K562 (cell line): ENCODE data around the gene DIPK1A. TPM values are rescaled to one million over a fixed set of nuclear protein-coding genes. Genes with fewer than 3 reads are reported as not detected.

Source experiments
- ATF3 ChIP-seq, 2 experiments: fragments of 450-650 bp in 1 of 2; sonication (generic) in 1 of 2; formaldehyde crosslinking in 1 of 2; IDR thresholded peaks in 1 of 2; conservative IDR thresholded peaks in 1 of 2; 2 replicates each; pipeline versions ENCODE4 v1.6.1 to v1.8.1; 2016 to 2023; ENCODE audit warnings: mild to moderate bottlenecking in 2 of 2, moderate library complexity in 2 of 2, inconsistent platforms in 1 of 2, missing genetic modification reagents in 1 of 2
- BHLHE40 ChIP-seq: IDR thresholded peaks from 2 replicates; pipeline ENCODE4 v1.6.1; 2011; ENCODE audit warnings: low read length, improper control_type of control experiment
- ERF ChIP-seq: fragments of 450-650 bp; formaldehyde crosslinking; IDR thresholded peaks from 2 replicates; pipeline ENCODE4 v1.4.0; 2020; ENCODE audit warnings: mild to moderate bottlenecking, mixed read lengths
- EWSR1 ChIP-seq: fragments of 450-650 bp; IDR thresholded peaks from 2 replicates; pipeline ENCODE4 v1.6.1; 2018; ENCODE audit warnings: borderline replicate concordance, mild to moderate bottlenecking, low read depth, moderate library complexity; ENCODE audit not compliant: partially characterized antibody
- HNRNPLL ChIP-seq: fragments of 200-400 bp; formaldehyde crosslinking; IDR thresholded peaks from 2 replicates; pipeline ENCODE4 v1.6.1; 2017; ENCODE audit warnings: low read length, low read depth, mild to moderate bottlenecking; ENCODE audit not compliant: poor library complexity, severe bottlenecking
- MBD1 ChIP-seq: fragments of 250-450 bp; sonication (Bioruptor Pico); IDR thresholded peaks from 2 replicates; pipeline ENCODE4 v1.8.0; 2022; ENCODE audit warnings: inconsistent platforms
- NR2C2 ChIP-seq, 2 experiments: fragments of 200-800 bp in 1 of 2; sonication (Bioruptor generic) in 1 of 2; sonication (generic) in 1 of 2; formaldehyde crosslinking in 1 of 2; IDR thresholded peaks; 2 replicates each; pipeline versions ENCODE4 v1.6.1 to v1.8.0; 2016 to 2022; ENCODE audit warnings: mild to moderate bottlenecking in 1 of 2, missing compliant biosample characterization in 1 of 2, missing genetic modification characterization in 1 of 2, missing genetic modification reagents in 1 of 2
- PREB ChIP-seq: sonication (generic); formaldehyde crosslinking; IDR thresholded peaks from 2 replicates; pipeline ENCODE4 v1.8.1; 2023; ENCODE audit warnings: mild to moderate bottlenecking, missing genetic modification reagents
- SMARCA4 ChIP-seq: fragments of 450-650 bp; IDR thresholded peaks from 2 replicates; pipeline ENCODE4 v1.6.1; 2016
- SUPT5H ChIP-seq: fragments of 450-650 bp; IDR thresholded peaks from 2 replicates; pipeline ENCODE4 v1.6.1; 2016
- TAF7 ChIP-seq: fragments of 450-650 bp; IDR thresholded peaks from 2 replicates; pipeline ENCODE4 v1.6.1; 2016; ENCODE audit warnings: missing genetic modification characterization, missing compliant biosample characterization
- TOE1 ChIP-seq, 2 experiments: fragments of 450-650 bp in 1 of 2; sonication (generic) in 1 of 2; formaldehyde crosslinking in 1 of 2; IDR thresholded peaks; 2 replicates each; pipeline versions ENCODE4 v1.7.1 to v1.8.0; 2016 to 2022; ENCODE audit warnings: borderline replicate concordance in 2 of 2, mild to moderate bottlenecking in 2 of 2, antibody characterized with exemption in 1 of 2, inconsistent platforms in 1 of 2, low read depth in 1 of 2, missing genetic modification reagents in 1 of 2, moderate library complexity in 1 of 2
- ZNF143 ChIP-seq: sonication (generic); formaldehyde crosslinking; IDR thresholded peaks from 2 replicates; pipeline ENCODE4 v1.9.0; 2022; ENCODE audit warnings: mild to moderate bottlenecking, missing genetic modification reagents
- ZNF395 ChIP-seq: fragments of 200-800 bp; sonication (Bioruptor generic); IDR thresholded peaks from 2 replicates; pipeline ENCODE4 v1.6.1; 2017; ENCODE audit warnings: missing genetic modification characterization, missing compliant biosample characterization
- ZNF449 ChIP-seq: fragments of 250-450 bp; sonication (Bioruptor Pico); IDR thresholded peaks from 2 replicates; pipeline ENCODE4 v1.8.0; 2022; ENCODE audit warnings: moderate library complexity, mild to moderate bottlenecking, inconsistent platforms
- ZNF639 ChIP-seq, 2 experiments: fragments of 200-800 bp in 1 of 2; sonication (Bioruptor generic) in 1 of 2; sonication (generic) in 1 of 2; formaldehyde crosslinking in 1 of 2; IDR thresholded peaks in 1 of 2; conservative IDR thresholded peaks in 1 of 2; 2 replicates each; pipeline versions ENCODE4 v1.5.0 to v1.6.1; 2016 to 2020; ENCODE audit warnings: missing compliant biosample characterization in 1 of 2, missing genetic modification characterization in 1 of 2, missing genetic modification reagents in 1 of 2
- polyA plus RNA-seq, 8 experiments: library from polyadenylated mRNA; depleted of rRNA in 4 of 8; stranded (reverse) in 5 of 8; unstranded in 3 of 8; fragments of >200 nt; fragmentation: Nextera tagmentation in 2 of 8; fragmentation: Illumina TruSeq in 1 of 8; extraction: Ambion mirVana in 2 of 8; extraction: Trizol in 1 of 8; gene quantifications; 2 replicates each; pipeline versions ENCODE4 v1.2.1 to v1.2.3, GENCODE V29; 2011 to 2014; ENCODE audit warnings: inconsistent platforms in 1 of 8, missing spikeins in 1 of 8
- total RNA-seq, 7 experiments: library from RNA; depleted of rRNA in 6 of 7; stranded (reverse); fragments of >200 nt in 6 of 7; fragmentation: Illumina TruSeq in 2 of 7; extraction: Trizol in 2 of 7; gene quantifications; 2 replicates each; pipeline versions ENCODE4 v1.2.1 to v1.2.3, GENCODE V29; 2011 to 2021; ENCODE audit warnings: low replicate concordance in 1 of 7

The DIPK1A gene
- total and polyA plus RNA-seq, 9 of the 15 experiments (the other 6 are each of a cell fraction or from before 2014, with no cell fraction given): 0.54 to 2.5 (median 1.3) TPM

GRCh38 chr1:92961131-92961895 is at the start of gene DIPK1A (continued):
- TF ChIP-seq ZNF143 (CRISPR knock-in tag) (no peak), BHLHE40 (no peak), ZNF395 (CRISPR knock-in tag) (no peak), TAF7 (tag) (no peak), PREB (no peak), EWSR1 (no peak), ZNF449 (no peak), NR2C2 (CRISPR knock-in tag; IDR thresholded peaks at IDR 0.05) (no peak), NR2C2 (tag; IDR thresholded peaks at IDR 0.05) (no peak; the same call in 1 of the 2 replicates), MBD1 (CRISPR knock-in tag) (no peak), SMARCA4 (no peak), SUPT5H (peak; percentile 63), ZNF639 (CRISPR knock-in tag; conservative IDR thresholded peaks at IDR 0.05 in 1 of 2, IDR thresholded peaks at IDR 0.05 in 1 of 2) (no peak), ATF3 (IDR thresholded peaks at IDR 0.05) (no peak), ATF3 (CRISPR knock-in tag; conservative IDR thresholded peaks at IDR 0.05) (no peak), TOE1 (IDR thresholded peaks at IDR 0.05; ENCODE audit: borderline replicate concordance) (no peak), TOE1 (CRISPR knock-in tag; IDR thresholded peaks at IDR 0.05; ENCODE audit: borderline replicate concordance, low read depth) (no peak), HNRNPLL (no peak), ERF (CRISPR knock-in tag) (peak; percentile 29; the same call in 1 of the 2 replicates)
